ENCODE measurements around the gene DNMT3L.
"Not testable (repeated sequence)": the region's sequence is repeated elsewhere in the genome, so short reads cannot be mapped to it uniquely, and the experiment has no call there.

The DNMT3L gene

DNA sequence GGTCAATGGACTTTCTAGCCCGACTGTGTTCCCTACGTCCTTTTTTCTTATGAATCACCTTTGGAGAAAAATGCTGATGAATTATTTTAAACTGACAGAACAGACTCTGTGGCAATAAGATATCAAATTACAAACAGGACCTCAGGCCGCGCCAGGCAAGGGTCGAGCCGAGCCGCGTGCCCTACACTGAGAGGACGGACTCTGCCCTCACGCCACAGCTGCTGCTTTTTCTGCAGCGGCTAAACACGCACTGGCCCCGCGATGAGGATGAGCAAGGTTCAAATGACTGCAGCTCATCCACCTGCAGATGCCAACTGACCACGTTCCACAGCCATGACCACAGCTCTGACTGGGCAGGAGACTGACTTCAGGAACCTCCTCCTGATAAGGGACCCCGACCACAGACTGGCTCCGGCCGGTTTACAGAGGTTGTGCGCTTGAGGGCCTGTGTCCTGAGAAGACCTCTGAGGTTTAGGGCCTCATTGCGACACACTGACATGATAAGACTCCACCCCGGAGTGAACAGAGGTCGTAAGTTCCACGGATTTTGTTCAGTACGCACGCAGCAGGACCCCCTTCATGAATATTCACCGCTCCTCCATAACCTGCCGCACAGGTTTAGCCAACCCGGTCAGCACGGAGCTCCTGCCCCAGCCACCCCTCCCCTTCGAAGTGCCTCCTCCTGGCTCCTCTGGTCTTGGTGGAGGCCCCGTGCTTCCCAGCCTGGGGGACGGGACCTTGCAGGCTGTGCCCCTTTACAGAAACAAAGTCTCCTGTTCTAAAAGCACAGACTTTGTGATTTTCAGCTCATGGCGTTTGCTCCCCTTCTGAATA is 12.3 kb downstream of the DNMT3L start:
- DNase-seq (ENCODE audit: low read depth in 1 of 2, low spot score in 1 of 2): not testable (repeated sequence)

DNA sequence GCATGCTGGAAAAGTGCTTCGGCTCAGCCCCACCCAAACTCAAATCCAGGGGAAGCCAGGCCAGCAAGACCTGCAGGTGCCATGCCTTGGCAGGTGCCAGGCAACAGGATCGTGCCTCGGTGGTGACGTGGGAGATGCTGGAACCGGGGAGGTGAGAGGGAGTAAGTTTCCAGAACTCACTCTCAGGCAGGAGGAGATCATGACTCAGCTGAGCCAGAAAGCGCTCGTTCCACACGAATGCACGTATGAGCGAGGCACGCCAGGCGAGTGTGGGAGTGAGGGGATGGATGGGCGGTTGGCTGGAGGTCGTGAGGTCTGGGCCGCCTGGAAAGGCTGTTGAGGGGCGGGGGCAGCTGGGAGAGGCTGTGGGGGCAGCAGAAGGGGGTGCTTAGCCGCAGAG is 13.8 kb downstream of the DNMT3L start:
- not testable (repeated sequence) for DNase-seq (ENCODE audit: low read depth in 1 of 2, low spot score in 1 of 2)

GRCh38 chr21:44243980-44244379 is 17.7 kb downstream of the DNMT3L start:
- DNase-seq (ENCODE audit: low read depth in 1 of 2, low spot score in 1 of 2): not testable (repeated sequence)

GRCh38 chr21:44241281-44241680 is 20.4 kb downstream of the DNMT3L start:
- DNase-seq (ENCODE audit: low read depth in 1 of 2, low spot score in 1 of 2): not testable (repeated sequence)

DNA sequence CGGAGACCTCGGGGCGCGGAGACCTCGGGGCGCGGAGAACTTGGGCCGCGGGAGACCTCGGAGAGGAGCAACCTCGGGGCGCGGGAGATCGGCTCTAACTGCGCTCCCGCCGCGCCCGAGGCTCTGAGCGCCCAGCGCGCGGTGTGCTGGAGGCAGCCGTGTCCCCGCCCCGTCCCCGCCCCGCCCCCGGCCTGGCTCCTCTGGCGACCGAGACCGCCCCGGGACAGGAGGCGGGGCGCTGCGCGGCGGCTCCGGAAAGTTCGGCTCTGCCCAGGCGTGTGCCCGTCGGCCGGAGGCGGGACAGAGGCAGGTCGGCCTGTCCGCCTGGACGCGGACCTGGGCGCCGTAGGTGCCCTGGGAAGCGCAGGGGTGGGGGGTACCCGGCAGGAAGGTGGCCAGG is 20.9 kb downstream of the DNMT3L start, which contains the start of gene ICOSLG:
Gene ICOSLG (minus strand): TSS at position 102 of the 400 bp plus-strand sequence. CDS start 126 bp downstream, outside the sequence.
- not testable (repeated sequence) for DNase-seq (ENCODE audit: low read depth in 1 of 2, low spot score in 1 of 2)

DNA sequence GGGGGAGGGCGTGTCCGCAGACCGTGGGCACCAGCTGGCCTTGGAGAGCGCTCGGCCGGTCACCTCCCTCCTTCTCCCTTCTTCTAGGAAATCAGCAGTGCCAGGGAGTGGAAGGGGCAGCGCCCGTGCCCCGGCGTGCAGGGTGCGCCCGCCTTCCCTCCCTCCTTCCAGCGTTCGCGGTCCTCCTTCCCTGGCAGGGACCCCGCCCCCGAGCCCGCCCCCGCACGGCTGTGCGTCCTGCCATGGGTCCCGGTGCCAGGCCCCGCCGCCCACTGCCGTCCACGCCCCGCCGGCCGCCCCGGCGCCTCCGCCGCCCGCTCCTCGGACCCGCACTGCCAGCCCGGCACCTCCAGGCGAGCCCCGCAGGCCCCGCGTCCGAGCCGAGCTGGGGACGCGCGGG is 21.3 kb downstream of the DNMT3L start:
- DNase-seq (ENCODE audit: low read depth in 1 of 2, low spot score in 1 of 2): not testable (repeated sequence)

DNA sequence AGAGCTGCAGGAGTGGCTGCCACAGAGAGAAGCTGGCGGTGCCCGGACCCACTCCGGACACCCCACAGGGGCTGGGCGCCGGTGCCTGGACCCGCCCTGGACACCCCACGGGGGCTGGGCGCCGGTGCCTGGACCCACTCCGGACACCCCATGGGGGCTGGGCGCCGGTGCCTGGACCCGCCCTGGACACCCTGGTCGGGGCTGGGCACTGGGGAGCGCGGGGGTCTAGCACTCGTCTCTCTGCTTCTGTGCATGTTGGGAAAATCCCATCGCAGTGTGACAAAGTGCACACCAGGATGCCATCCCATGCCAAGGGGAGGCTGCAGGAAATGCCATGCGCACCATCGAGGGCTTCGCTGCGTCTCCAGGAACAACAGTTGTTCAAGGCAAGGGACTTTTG is 32.1 kb downstream of the DNMT3L start:
- not testable (repeated sequence) for DNase-seq (ENCODE audit: low read depth in 1 of 2, low spot score in 1 of 2)

GRCh38 chr21:44228109-44228508 is 33.6 kb downstream of the DNMT3L start:
- not testable (repeated sequence) for DNase-seq (ENCODE audit: low read depth in 1 of 2, low spot score in 1 of 2)

DNA sequence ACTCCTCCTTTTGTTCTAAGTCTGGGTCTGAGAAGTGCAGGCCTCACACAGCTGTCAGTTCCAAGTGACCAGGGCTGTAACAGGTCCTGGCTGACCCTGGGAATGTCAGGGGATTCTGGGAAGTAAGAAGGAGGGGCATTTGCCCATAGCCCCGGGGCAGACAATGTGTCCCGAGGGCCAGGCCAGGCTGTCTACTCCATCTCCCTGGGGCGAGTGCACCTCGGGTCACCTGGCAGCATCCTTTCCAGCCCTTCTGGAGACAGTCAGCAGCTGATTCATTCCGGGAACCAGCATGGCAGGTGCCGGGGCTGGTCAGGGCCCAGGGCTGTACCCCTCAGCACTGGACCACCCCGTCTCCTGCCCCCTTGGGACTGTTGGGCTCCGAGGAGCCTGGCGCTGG is 34.1 kb downstream of the DNMT3L start:
- DNase-seq (ENCODE audit: low read depth in 1 of 2, low spot score in 1 of 2): not testable (repeated sequence)

- not testable (repeated sequence) for DNase-seq (ENCODE audit: low read depth in 1 of 2, low spot score in 1 of 2)
These were observed 36.1 kb downstream of the DNMT3L start for GRCh38 chr21:44225605-44226004.

DNA sequence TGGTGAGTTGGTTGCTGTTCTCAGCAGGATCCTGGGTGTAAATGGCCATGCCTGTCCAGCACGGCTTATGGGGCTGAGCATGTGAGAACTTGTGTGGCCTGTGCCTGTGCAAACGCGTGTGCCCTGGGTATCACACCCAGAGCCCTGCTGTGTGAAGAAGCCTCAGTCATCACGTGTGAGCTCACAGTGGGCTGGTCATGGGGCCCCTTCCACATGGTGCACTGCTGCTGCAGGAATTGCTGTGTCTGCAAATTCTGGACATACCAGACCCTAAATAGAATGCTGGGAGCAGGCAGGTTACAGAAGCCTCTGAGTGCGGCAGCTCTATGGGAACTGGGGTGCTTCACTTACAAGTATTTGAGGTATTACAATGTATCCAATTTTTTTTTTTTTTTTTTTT is 38.4 kb downstream of the DNMT3L start:
- not testable (repeated sequence) for DNase-seq (ENCODE audit: low read depth in 1 of 2, low spot score in 1 of 2)

- DNase-seq (ENCODE audit: low read depth in 1 of 2, low spot score in 1 of 2): not testable (repeated sequence)
These were observed 41.0 kb downstream of the DNMT3L start for GRCh38 chr21:44220674-44221073.

- DNase-seq (ENCODE audit: low read depth in 1 of 2, low spot score in 1 of 2): not testable (repeated sequence)
These were observed 43.2 kb downstream of the DNMT3L start for GRCh38 chr21:44218461-44218860.

- DNase-seq (ENCODE audit: low read depth in 1 of 2, low spot score in 1 of 2): not testable (repeated sequence)
These were observed 49.7 kb downstream of the DNMT3L start for GRCh38 chr21:44211978-44212377.

DNA sequence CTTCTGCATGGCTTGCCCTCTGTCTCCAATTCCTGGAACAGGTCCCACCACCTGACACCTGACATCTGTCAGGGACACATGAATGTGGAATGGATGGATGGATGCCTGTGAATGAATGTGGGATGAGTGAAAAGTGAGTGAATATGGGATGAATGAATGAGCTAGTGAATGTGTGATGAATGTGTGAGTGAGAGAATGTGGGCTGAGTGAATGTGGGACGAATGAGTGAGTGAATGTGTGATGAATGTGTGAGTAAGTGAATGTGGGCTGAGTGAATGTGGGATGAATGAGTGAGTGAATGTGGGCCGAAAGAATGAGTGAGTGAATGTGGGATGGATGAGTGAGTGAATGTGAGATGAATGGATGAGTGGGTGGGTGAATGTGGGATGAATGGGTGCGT is 50.1 kb downstream of the DNMT3L start:
- not testable (repeated sequence) for DNase-seq (ENCODE audit: low read depth in 1 of 2, low spot score in 1 of 2)

GRCh38 chr21:44207860-44208646 is 53.6 kb downstream of the DNMT3L start:
- not testable (repeated sequence) for DNase-seq (ENCODE audit: low read depth in 1 of 2, low spot score in 1 of 2)

- DNase-seq (ENCODE audit: low read depth in 1 of 2, low spot score in 1 of 2): not testable (repeated sequence)
These were observed 54.7 kb downstream of the DNMT3L start for GRCh38 chr21:44206698-44207676.

DNA sequence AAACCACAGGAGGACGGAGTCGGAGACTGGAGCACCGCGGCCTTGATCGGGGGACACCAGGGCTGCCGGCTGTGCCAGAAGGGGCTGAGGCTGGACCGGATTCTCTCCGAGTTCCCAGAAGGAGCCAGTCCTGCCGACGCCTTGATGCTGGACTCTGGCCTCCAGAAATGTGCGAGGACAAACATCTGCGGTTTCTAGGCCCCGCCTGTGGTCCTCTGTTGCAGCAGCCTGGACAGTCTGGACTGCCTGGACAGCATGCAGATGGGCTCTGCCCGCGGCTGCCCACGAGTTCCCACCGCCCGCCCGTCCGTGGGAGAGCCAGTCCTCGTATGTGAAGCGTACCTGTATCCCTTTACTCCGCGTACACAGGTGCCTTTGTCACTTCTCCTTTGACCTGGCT is 55.5 kb downstream of the DNMT3L start:
- DNase-seq (ENCODE audit: low read depth in 1 of 2, low spot score in 1 of 2): not testable (repeated sequence)

GRCh38 chr21:44202590-44203299 is 59.0 kb downstream of the DNMT3L start:
- not testable (repeated sequence) for DNase-seq (ENCODE audit: low read depth in 1 of 2, low spot score in 1 of 2)

- DNase-seq (ENCODE audit: low read depth in 1 of 2, low spot score in 1 of 2): not testable (repeated sequence)
These were observed 61.7 kb downstream of the DNMT3L start for GRCh38 chr21:44199997-44200396.
